HG03460 (cell line): ENCODE results near the gene FAM186B.

Experiments used
- ATAC-seq: cut with Tn5 transposase; IDR thresholded peaks from one replicate; pipeline ENCODE4 v1.9.1; 2021; ENCODE audit not compliant: unreplicated experiment

The FAM186B gene

GRCh38 chr12:49554266-49554665, 51.2 kb downstream of the FAM186B start:
- no peak for ATAC-seq

- no peak for ATAC-seq
Observed at GRCh38 chr12:49553512-49554088, 51.8 kb downstream of the FAM186B start.

- no peak for ATAC-seq
Observed at GRCh38 chr12:49552899-49553298, 52.5 kb downstream of the FAM186B start.

GRCh38 chr12:49552425-49552824, 53.0 kb downstream of the FAM186B start:
- ATAC-seq: no peak

- ATAC-seq: no peak
Observed at GRCh38 chr12:49552014-49552413, 53.4 kb downstream of the FAM186B start.

GRCh38 chr12:49550693-49551252, 54.7 kb downstream of the FAM186B start:
- ATAC-seq: no peak

GRCh38 chr12:49549735-49550692, 55.4 kb downstream of the FAM186B start:
- ATAC-seq: no peak

GRCh38 chr12:49548822-49549648, 56.4 kb downstream of the FAM186B start:
- ATAC-seq: no peak

GRCh38 chr12:49548481-49548821, 57.0 kb downstream of the FAM186B start:
- ATAC-seq: no peak

- no peak for ATAC-seq
Observed at GRCh38 chr12:49547090-49547690, 58.2 kb downstream of the FAM186B start.

GRCh38 chr12:49546481-49546880, 59.0 kb downstream of the FAM186B start:
- ATAC-seq: no peak

GRCh38 chr12:49545815-49546214, 59.6 kb downstream of the FAM186B start:
- ATAC-seq: no peak

- no peak for ATAC-seq
Observed at GRCh38 chr12:49543914-49544815, 61.3 kb downstream of the FAM186B start.

- no peak for ATAC-seq
Observed at GRCh38 chr12:49543221-49543913, 62.1 kb downstream of the FAM186B start.

GRCh38 chr12:49542592-49543160, 62.8 kb downstream of the FAM186B start:
- no peak for ATAC-seq

GRCh38 chr12:49541911-49542505, 63.4 kb downstream of the FAM186B start:
- ATAC-seq: no peak

GRCh38 chr12:49541140-49541861, 64.1 kb downstream of the FAM186B start:
- no peak for ATAC-seq
